Measurements from ENCODE around the gene RAB8B.

DNA sequence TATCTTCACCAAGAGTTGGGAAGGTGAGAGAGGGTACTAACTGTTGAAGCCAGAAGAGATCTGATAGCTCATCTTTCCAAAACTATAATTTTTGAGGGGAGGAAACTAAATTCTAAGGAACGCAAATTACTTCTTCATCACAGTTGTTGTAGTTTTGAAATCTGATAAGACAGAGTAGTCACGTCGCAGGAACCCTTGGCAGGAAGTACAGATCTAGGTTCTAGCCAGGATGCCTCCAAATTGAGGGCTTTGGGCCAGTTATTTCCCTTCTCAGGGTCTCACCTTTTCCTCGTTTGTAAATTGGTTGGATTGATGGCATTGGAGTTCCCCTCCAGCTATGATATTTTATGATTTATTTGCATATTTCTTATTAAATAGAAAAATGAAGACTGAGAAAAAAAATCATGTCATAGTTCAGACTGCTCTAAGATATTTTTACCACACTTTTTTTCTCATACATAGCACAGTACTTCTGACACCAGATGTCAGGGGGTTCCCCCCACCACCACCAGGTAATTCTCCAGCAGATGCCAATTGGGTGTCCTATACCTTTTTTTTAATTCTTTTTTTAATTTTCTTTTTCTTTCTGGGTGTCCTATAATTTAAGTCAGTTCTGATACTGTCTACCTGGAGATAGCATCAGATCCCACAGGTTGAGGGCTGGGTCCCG, 55.7 kb downstream of the RAB8B start:
- TF ChIP-seq, protein P1, sequence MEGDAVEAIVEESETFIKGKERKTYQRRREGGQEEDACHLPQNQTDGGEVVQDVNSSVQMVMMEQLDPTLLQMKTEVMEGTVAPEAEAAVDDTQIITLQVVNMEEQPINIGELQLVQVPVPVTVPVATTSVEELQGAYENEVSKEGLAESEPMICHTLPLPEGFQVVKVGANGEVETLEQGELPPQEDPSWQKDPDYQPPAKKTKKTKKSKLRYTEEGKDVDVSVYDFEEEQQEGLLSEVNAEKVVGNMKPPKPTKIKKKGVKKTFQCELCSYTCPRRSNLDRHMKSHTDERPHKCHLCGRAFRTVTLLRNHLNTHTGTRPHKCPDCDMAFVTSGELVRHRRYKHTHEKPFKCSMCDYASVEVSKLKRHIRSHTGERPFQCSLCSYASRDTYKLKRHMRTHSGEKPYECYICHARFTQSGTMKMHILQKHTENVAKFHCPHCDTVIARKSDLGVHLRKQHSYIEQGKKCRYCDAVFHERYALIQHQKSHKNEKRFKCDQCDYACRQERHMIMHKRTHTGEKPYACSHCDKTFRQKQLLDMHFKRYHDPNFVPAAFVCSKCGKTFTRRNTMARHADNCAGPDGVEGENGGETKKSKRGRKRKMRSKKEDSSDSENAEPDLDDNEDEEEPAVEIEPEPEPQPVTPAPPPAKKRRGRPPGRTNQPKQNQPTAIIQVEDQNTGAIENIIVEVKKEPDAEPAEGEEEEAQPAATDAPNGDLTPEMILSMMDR (IDR thresholded peaks at IDR 0.05 in 2 of 3, conservative IDR thresholded peaks at IDR 0.05 in 1 of 3; ENCODE audit: control insufficient read depth in 2 of 3, extremely low read depth in 1 of 3, insufficient read depth in 1 of 3, low read depth in 3 of 3, low read length in 3 of 3), result no peak
- TF ChIP-seq FOXM1 (IDR thresholded peaks at IDR 0.05; ENCODE audit: low read depth, low read length) (no peak), FOXK2 (IDR thresholded peaks at IDR 0.05) (no peak), BRCA1 (IDR thresholded peaks at IDR 0.05; ENCODE audit: low read depth, low read length) (no peak), POLR2AphosphoS5 (IDR thresholded peaks at IDR 0.05; ENCODE audit: low read length) (no peak), JUND (IDR thresholded peaks at IDR 0.05; ENCODE audit: low read depth, low read length) (no peak), POLR2A (IDR thresholded peaks at IDR 0.05; ENCODE audit: low read depth, low read length) (no peak), NFYB (IDR thresholded peaks at IDR 0.05; ENCODE audit: insufficient read depth, low read depth, low read length) (no peak), FOS (IDR thresholded peaks at IDR 0.05; ENCODE audit: borderline replicate concordance, extremely low read depth, insufficient read length) (no peak), CHD2 (IDR thresholded peaks at IDR 0.05; ENCODE audit: borderline replicate concordance, low read depth, low read length) (no peak), EZH2 (IDR thresholded peaks at IDR 0.05; ENCODE audit: borderline replicate concordance, control insufficient read depth, low read depth, low read length) (no peak)
- TF ChIP-seq, protein P2, sequence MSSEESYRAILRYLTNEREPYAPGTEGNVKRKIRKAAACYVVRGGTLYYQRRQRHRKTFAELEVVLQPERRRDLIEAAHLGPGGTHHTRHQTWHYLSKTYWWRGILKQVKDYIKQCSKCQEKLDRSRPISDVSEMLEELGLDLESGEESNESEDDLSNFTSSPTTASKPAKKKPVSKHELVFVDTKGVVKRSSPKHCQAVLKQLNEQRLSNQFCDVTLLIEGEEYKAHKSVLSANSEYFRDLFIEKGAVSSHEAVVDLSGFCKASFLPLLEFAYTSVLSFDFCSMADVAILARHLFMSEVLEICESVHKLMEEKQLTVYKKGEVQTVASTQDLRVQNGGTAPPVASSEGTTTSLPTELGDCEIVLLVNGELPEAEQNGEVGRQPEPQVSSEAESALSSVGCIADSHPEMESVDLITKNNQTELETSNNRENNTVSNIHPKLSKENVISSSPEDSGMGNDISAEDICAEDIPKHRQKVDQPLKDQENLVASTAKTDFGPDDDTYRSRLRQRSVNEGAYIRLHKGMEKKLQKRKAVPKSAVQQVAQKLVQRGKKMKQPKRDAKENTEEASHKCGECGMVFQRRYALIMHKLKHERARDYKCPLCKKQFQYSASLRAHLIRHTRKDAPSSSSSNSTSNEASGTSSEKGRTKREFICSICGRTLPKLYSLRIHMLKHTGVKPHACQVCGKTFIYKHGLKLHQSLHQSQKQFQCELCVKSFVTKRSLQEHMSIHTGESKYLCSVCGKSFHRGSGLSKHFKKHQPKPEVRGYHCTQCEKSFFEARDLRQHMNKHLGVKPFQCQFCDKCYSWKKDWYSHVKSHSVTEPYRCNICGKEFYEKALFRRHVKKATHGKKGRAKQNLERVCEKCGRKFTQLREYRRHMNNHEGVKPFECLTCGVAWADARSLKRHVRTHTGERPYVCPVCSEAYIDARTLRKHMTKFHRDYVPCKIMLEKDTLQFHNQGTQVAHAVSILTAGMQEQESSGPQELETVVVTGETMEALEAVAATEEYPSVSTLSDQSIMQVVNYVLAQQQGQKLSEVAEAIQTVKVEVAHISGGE (CRISPR knock-in tag; IDR thresholded peaks at IDR 0.05), result no peak

Data from GM12878 (cell line).